ENCODE measurements around the gene RFC4. TPM values are rescaled to one million over a fixed set of nuclear protein-coding genes. Genes with fewer than 3 reads are reported as not detected.

Gene RFC4
- total and polyA plus RNA-seq, 2 of the 8 experiments (the other 6 are each of a cell fraction or from before 2014, with no cell fraction given) = 21.8 to 86.9 TPM

DNA sequence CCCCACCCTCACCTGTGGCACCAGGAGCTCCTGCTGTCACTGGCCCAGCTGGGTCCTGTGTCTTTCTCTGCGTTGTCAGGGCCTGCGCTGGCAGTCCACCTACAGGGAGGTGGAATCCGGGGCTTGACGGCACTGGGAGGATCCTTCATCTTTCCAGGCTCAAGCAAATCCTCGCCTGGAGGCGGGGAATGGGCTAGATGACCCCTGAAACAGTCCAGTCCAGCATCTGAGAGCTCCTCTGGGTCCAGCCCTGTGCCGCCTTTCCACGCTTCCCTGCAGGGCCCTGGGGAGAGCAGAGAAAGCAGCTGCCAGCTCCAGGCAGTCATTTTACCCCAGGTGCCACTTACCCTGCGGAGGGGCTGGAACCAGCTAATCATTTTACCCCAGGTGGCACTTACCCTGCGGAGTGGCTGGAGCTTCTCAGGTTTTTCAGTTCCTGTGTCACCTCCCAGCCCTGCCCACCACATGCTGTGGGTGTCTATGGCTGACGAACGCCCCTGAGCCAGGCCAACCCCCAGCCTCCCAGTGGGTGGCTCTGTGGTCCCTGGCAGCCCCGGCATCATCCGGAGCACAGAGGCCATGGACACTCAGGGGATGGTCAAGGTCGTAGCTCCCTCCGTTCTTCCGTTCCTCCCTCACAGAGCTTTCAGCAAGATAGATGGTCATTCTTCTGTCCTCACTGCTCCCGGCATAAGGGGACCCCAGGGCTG lies 18.3 kb upstream of the RFC4 start (continued):
- TF ChIP-seq SP1 (IDR thresholded peaks at IDR 0.05; ENCODE audit: low read depth, low read length) = no peak
- TF ChIP-seq, protein P1, sequence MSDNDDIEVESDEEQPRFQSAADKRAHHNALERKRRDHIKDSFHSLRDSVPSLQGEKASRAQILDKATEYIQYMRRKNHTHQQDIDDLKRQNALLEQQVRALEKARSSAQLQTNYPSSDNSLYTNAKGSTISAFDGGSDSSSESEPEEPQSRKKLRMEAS (IDR thresholded peaks at IDR 0.05) = no peak
- TF ChIP-seq, protein P2, sequence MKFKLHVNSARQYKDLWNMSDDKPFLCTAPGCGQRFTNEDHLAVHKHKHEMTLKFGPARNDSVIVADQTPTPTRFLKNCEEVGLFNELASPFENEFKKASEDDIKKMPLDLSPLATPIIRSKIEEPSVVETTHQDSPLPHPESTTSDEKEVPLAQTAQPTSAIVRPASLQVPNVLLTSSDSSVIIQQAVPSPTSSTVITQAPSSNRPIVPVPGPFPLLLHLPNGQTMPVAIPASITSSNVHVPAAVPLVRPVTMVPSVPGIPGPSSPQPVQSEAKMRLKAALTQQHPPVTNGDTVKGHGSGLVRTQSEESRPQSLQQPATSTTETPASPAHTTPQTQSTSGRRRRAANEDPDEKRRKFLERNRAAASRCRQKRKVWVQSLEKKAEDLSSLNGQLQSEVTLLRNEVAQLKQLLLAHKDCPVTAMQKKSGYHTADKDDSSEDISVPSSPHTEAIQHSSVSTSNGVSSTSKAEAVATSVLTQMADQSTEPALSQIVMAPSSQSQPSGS (IDR thresholded peaks at IDR 0.05; ENCODE audit: low read length) = no peak
- TF ChIP-seq EZH2 (IDR thresholded peaks at IDR 0.05; ENCODE audit: low read depth, low read length, severe bottlenecking) = no peak
- no peak for TF ChIP-seq KDM5A (IDR thresholded peaks at IDR 0.05; ENCODE audit: low read length)
- TF ChIP-seq NRF1 (IDR thresholded peaks at IDR 0.05; ENCODE audit: low read depth, low read length) = no peak

Data from H1 (cell line).